ENCODE measurements around the gene DNALI1.
"Not testable (repeated sequence)": the region's sequence is repeated elsewhere in the genome, so short reads cannot be mapped to it uniquely, and the experiment has no call there.

Gene DNALI1

DNA sequence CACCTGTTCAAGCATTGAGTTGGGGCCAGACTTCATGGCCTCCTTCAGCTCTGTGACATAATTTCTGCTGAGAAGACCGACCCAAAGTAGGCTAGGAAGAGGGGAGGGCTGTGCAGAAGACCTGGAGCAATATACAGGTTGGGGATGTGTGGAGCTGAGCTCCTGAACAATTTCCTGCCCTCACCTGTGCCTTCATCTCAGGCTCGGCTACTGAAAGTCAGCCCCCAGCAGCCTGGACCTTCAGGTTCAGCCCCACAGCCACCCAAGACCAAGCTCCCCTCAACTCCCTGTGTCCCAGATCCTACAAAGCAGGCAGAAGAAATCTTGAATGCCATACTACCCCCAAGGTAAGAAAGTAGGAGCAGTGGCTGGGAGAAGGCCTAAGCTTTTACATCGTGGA lies 662 bp downstream of the DNALI1 start:
- no peak for DNase-seq

- no peak for DNase-seq
These were observed 1.7 kb downstream of the DNALI1 start for GRCh38 chr1:37558411-37558810.

GRCh38 chr1:37559080-37559479 lies 2.3 kb downstream of the DNALI1 start:
- no peak for DNase-seq

DNA sequence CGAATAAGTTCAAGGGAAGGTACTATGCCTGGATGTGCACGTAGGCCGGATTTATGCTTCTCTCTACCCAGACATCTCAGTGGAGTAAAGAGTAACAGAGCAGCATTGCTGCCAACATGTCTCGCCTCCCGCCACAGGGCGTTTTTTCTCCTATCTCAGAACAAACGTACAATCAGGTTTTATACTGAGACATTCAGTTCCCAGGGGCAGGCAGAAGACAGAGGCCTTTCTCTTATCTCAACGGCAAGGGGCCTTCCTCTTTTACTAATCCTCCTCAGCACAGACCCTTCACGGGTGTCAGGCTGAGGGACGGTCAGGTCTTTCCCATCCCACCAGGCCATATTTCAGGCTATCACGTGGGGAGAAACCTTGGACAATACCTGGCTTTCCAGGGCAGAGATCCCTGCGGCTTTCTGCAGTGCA lies 3.2 kb downstream of the DNALI1 start:
- not testable (repeated sequence) for DNase-seq

DNA sequence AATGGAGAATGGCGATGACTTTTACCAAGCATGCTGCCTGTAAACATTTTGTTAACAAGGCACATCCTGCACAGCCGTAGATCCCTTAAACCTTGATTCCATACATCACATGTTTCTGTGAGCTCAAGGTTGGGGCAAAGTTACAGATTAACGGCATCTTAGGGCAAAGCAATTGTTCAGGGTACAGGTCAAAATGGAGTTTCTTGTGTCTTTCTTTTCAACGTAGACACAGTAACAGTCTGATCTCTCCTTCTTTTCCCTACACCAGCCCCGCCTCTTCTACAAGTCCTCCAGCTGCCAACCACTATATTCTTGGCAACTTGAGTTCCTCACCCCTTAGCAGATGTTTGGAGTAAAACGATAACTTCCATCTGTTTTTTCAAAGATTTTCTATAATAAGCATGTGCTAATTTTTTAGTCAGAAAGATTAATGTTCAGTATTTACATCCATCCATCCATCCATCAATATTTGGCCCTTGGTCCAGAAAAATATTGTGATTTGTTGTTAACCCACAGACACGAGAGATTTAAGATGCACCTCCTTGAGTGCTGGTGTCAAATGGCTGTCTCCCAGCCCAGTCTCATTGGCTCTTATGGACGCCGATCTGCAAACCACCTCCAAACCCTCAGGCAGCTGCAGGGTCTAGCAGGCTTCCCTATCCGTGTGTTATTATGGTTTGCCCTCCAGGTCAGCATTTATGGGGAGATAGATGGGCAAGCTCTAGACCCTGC lies 3.8 kb downstream of the DNALI1 start:
- DNase-seq, result no peak

DNA sequence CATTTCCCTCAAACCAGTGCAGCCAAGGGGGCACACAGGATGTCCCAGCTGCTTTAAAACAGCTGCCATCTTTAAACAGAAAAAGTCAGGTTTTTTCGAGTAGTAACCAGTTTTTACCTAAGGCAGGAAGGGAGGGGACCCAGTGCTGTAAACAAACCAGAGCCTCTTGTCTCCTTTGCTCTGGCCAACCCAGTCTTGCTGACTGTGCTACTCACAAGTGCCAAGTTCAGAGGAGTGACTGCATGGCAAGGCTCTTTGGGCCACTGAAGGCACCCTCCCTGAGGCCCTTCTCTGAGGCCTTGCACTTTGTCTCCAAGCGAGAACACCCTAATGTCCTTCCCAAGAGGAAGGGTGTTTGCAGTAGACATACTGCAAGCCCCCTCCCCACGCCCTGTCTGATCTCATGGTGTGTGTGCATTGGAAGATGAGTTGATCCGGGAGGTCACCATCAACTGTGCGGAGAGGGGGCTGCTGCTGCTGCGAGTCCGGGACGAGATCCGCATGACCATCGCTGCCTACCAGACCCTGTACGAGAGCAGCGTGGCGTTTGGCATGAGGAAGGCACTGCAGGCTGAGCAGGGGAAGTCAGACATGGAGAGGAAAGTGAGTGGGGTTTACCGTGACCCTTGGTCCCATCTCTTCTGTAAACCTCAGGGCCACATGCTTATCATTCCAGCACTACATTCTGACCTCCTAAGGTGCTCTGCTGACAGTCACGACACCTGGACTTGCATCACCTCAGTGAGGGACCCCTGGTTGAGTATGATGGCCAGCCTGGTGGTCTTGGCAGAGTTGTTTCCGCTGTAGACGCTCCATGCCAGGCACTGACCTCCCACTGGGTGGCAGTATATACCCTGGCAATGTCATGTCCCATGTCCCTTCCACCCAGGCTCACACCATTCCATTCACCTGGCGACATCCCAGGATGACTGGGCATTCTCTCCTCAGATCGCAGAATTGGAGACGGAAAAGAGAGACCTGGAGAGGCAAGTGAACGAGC lies 4.7 kb downstream of the DNALI1 start:
- peak; percentile 49 for DNase-seq

- no peak for DNase-seq
These were observed 6.2 kb downstream of the DNALI1 start for GRCh38 chr1:37562984-37563383.

- DNase-seq, result no peak
These were observed 8.2 kb downstream of the DNALI1 start for GRCh38 chr1:37564892-37565291.

GRCh38 chr1:37567023-37567422 lies 10.3 kb downstream of the DNALI1 start:
- DNase-seq, result no peak

DNA sequence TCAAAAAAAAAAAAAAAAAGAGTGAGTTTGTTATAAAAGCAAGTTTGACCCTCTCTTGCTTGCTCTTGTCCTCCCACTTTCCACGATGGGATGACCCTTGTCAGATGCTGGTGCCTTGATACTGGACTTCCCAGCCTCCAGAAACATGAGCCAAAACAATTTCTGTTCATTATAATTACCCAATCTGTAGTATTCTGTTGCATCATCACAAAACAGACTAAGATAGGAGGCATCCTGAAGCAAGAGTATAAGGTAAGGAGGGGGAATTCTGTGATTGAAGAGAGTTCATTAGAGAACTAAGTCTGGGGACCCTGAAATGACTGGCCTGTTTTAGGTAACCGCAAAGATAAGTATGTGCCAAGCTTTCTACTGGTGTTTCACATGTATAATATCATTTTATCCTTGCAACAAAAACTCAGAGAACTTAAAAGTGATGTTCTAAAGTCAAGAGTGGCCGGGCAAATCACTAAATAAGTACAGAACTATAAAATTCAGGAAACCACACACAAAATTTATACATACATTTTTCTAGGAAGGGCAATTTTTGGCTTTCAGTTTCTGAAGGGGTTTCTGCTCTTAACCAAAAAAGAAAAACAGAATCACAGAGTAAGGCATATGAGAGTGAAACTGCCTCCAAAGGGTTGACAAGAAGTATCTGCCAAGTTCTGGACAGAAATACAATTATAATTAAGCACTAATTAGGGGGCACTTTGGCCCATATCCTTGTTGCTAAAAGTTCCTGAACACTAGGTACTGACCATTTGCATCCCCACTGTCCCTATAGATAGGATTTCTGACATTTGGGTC lies 14.0 kb downstream of the DNALI1 start:
- DNase-seq, result no peak

GRCh38 chr1:37574834-37575480 lies 18.2 kb downstream of the DNALI1 start:
- peak; percentile 84 for DNase-seq

GRCh38 chr1:37575692-37576091 lies 19.0 kb downstream of the DNALI1 start:
- peak; percentile 47 for DNase-seq

GRCh38 chr1:37584544-37584943 lies 27.8 kb downstream of the DNALI1 start:
- DNase-seq, result not testable (repeated sequence)

DNA sequence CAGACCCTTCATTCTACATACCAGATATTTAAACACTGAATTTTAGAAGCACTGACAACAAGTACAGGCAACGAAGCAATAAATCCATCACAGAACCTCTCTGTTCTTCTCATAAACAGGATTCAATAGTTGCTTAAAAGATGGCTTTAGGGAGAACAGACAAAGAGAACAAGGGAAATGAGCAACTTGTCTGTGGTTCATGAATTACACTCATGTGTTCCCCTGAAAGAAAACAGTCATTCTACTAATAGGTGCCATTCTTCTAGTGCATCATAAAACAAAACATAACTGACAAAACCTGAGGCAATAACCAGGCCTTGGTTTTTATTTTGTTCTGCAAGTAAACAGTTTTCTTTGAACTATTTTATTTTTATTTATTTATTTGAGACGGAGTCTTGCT lies 32.2 kb downstream of the DNALI1 start:
- no peak for DNase-seq

GRCh38 chr1:37593726-37594125 lies 37.0 kb downstream of the DNALI1 start:
- no peak for DNase-seq

- peak; percentile 96 for DNase-seq
These were observed 38.9 kb downstream of the DNALI1 start, which contains the start of gene GNL2 for GRCh38 chr1:37595440-37596181. TSS of gene GNL2 (minus strand) at chr1:37595937. CDS start at chr1:37595822, 115 bp downstream.

DNA sequence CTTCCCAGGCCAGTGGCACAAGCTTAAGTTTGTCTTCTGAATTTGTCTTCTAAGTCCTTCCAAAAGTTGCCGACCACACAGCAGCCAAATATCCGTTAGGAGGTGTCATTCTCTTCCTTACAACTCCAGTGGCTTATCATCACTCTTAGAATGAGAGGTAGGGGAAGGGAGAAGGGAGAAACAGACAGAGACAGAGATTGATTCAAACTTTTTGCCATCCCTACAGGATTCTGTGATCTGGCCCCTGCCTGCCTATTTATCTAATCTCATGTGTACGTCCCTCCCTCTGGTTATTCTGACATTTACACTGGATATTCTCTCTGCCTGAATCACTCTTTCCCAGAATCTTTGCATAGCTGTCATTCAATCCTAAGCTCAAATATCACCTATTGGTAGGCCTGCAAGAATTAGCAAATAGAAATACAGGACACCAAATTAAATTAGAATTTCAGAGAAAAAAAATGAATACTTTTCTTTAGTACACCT lies 39.5 kb downstream of the DNALI1 start:
- no peak for DNase-seq

- DNase-seq, result no peak
These were observed 43.2 kb downstream of the DNALI1 start for GRCh38 chr1:37599940-37600339.

GRCh38 chr1:37601441-37601840 lies 44.7 kb downstream of the DNALI1 start:
- no peak for DNase-seq

- DNase-seq, result peak; percentile 34
These were observed 46.3 kb downstream of the DNALI1 start for GRCh38 chr1:37602750-37603694.
